ENCODE measurements around the gene MC1R.

Gene MC1R

DNA sequence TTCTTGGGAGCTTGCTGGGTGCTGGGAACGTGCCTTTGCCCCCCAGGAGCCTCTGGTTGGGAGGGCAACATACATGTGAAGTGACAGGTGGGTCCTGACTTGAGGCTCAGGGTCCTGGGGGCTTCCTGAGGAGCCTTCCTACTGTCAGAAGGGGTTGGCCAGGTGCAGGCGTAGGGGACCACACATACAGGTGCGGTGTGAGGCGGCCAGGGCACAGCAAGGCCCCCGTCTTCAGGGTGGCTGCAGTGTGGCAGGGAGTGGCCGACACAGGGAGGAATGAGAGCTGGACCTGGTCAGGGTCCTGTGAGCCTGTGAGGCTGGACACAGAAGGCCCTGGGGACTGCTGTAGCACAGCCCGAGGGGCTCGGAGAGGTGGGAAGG lies 34.6 kb upstream of the MC1R start:
- Histone ChIP-seq H3K4me1 (ENCODE audit: control insufficient read depth, insufficient read depth, low read length) (no peaks in the 10 kb centered on the region), H3K4me3 (ENCODE audit: low read depth, low read length) (no peak overlapping the region), H3K36me3 (ENCODE audit: control insufficient read depth, insufficient read depth, low read length) (peaks cover 43% of the 10 kb centered on the region), H3K9me3 (ENCODE audit: control insufficient read depth, insufficient read depth, low read length) (no peaks in the 10 kb centered on the region), H3K27me3 (ENCODE audit: control insufficient read depth, insufficient read depth, low read length) (no peaks in the 10 kb centered on the region), H3K9ac (ENCODE audit: low read depth, low read length) (no peak overlapping the region)

DNA sequence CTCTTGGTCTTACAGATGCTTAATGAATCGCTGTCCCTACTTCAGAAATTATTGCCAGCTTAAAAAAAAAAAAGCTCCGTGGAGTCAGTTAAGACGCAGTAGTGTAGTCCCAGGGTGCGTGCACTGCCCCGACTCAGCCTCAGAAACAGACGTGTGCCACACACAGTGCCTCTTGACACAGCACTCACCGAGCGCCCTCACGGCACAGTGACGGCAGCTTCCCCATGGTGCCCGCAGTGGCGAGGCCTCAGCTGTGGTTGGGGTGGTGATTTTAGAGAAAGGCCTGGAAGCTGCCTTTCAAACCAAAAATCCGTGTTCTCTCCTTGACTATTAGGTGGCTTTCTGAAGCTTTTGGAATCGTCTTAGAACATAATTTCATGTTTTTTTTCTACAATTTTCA lies 31.4 kb upstream of the MC1R start:
- Histone ChIP-seq H3K9me3 (ENCODE audit: control insufficient read depth, insufficient read depth, low read length) (no peaks in the 10 kb centered on the region), H3K36me3 (ENCODE audit: control insufficient read depth, insufficient read depth, low read length) (peaks cover 46% of the 10 kb centered on the region), H3K4me1 (ENCODE audit: control insufficient read depth, insufficient read depth, low read length) (no peaks in the 10 kb centered on the region), H3K9ac (ENCODE audit: low read depth, low read length) (no peak overlapping the region), H3K4me3 (ENCODE audit: low read depth, low read length) (no peak overlapping the region), H3K27me3 (ENCODE audit: control insufficient read depth, insufficient read depth, low read length) (no peaks in the 10 kb centered on the region)

DNA sequence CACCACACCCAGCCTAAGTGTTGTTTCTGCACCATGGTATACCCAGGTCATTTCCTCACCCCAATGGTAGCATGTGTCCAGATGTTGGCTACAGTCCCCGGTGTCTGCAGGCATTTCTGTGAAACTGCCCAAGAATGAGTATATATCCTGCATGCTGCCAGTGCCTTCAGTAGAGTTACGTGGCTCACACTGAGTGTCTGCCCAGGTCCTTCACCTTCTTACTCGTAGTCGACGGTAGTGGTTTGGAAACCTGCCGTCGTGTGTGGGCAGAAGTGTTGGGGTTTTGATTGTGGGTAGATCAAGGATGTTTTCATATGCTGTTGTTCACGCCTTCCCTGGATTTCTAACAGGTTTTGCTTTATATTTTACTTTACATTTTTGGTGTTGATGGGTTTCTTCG lies 28.5 kb upstream of the MC1R start:
- peaks cover 41% of the 10 kb centered on the region for H3K36me3 ChIP-seq (ENCODE audit: control insufficient read depth, insufficient read depth, low read length)
- H3K4me3 ChIP-seq (ENCODE audit: low read depth, low read length) = no peak overlapping the region
- no peaks in the 10 kb centered on the region for H3K9me3 ChIP-seq (ENCODE audit: control insufficient read depth, insufficient read depth, low read length)
- H3K27me3 ChIP-seq (ENCODE audit: control insufficient read depth, insufficient read depth, low read length) = no peaks in the 10 kb centered on the region
- no peaks in the 10 kb centered on the region for H3K4me1 ChIP-seq (ENCODE audit: control insufficient read depth, insufficient read depth, low read length)
- H3K9ac ChIP-seq (ENCODE audit: low read depth, low read length) = no peak overlapping the region

DNA sequence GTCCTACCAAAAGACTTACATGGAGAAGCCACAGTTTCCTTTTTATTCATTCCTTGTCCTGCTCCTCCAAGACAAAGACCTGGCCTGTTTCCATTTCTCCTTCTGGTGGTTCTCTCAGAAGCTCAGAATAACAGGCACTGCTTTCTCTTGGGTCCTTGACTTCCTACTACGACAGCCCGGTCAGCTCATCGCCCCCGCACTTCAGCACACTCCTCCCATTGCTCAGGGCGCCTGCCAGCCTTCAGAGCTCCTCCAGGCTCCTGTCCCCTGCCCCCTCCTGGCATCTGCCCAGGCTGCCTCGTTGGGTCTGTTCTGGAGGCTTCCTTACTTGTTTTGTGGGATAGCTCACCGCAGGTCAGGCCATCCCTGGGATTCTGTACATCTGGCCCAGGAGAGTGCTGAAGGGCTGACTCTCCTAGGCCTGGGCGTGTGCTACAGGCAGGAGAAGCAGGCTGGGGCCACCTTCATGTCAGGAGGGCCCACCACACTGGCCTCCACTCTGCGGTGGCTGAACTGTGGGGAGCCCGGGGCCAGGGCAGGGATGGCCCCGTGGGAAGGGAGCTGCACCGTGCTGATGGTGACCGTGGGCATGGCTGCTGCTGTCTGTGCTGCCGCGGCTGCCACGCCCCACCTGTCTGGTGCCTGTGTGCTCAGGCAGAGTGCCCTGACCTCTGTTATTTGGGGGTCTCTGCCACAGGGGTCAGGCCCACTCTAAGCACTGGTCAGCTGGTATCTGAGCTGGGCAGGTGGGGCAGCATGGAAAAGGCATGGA lies 27.6 kb upstream of the MC1R start:
- Histone ChIP-seq H3K9ac (ENCODE audit: low read depth, low read length) (no peak overlapping the region), H3K36me3 (ENCODE audit: control insufficient read depth, insufficient read depth, low read length) (peaks cover 43% of the 10 kb centered on the region)

DNA sequence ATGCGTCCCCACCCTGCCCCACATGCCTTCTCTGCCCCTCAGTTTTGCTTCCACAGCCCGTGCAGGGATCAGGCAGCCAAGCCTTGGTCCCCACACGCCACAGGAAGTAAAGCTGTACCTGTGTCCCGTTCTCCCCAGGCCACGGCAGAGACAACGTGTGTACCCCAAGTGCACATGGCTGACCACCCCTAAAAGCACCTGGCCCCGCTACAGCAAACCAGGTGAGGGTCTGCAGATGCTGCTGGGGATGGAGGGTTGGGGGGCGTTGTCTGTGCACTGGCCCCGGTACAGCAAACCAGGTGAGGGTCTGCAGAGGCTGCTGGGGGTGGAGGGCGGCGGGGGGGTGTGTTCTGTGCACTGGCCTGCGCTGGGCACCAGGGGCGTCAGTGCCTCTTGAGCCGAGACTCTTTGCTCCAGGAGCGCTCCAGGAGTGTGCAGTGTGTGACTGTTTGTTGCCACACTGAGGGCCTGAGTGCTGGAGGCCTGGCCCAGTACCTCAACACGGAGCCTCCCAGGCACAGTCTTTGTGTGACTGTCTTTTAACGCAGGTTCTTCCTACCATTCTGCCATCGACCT lies 26.5 kb upstream of the MC1R start:
- Histone ChIP-seq H3K36me3 (ENCODE audit: control insufficient read depth, insufficient read depth, low read length) (peaks cover 47% of the 10 kb centered on the region), H3K4me1 (ENCODE audit: control insufficient read depth, insufficient read depth, low read length) (no peaks in the 10 kb centered on the region), H3K9ac (ENCODE audit: low read depth, low read length) (no peak overlapping the region), H3K27me3 (ENCODE audit: control insufficient read depth, insufficient read depth, low read length) (no peaks in the 10 kb centered on the region), H3K4me3 (ENCODE audit: low read depth, low read length) (no peak overlapping the region), H3K9me3 (ENCODE audit: control insufficient read depth, insufficient read depth, low read length) (no peaks in the 10 kb centered on the region)

More for the DNA sequence above, 27.6 kb upstream of the MC1R start:
- no peaks in the 10 kb centered on the region for H3K4me1 ChIP-seq (ENCODE audit: control insufficient read depth, insufficient read depth, low read length)
- no peak overlapping the region for H3K4me3 ChIP-seq (ENCODE audit: low read depth, low read length)
- no peaks in the 10 kb centered on the region for H3K9me3 ChIP-seq (ENCODE audit: control insufficient read depth, insufficient read depth, low read length)
- no peaks in the 10 kb centered on the region for H3K27me3 ChIP-seq (ENCODE audit: control insufficient read depth, insufficient read depth, low read length)

DNA sequence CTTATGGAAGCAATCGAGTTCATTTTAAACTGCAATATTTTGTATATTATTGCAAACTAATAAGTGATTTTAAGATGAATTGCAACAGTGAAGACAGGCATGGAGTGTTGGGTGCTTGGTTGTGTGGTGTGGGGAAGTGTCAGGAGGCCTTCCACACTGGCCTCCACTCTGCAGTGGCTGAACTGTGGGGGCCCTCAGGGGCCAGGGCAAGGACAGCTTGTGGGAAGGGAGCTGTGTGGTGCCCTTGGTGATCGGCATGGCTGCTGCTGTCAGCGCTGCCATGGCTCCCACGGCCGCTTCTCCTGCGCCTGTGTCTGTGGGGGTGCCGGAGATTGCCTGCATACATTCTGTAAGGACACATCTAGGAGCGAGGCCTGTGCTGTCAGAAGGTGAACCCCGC lies 26.0 kb upstream of the MC1R start:
- no peaks in the 10 kb centered on the region for H3K9me3 ChIP-seq (ENCODE audit: control insufficient read depth, insufficient read depth, low read length)
- no peak overlapping the region for H3K4me3 ChIP-seq (ENCODE audit: low read depth, low read length)
- no peaks in the 10 kb centered on the region for H3K27me3 ChIP-seq (ENCODE audit: control insufficient read depth, insufficient read depth, low read length)
- H3K36me3 ChIP-seq (ENCODE audit: control insufficient read depth, insufficient read depth, low read length) = peaks cover 44% of the 10 kb centered on the region
- no peaks in the 10 kb centered on the region for H3K4me1 ChIP-seq (ENCODE audit: control insufficient read depth, insufficient read depth, low read length)
- no peak overlapping the region for H3K9ac ChIP-seq (ENCODE audit: low read depth, low read length)

DNA sequence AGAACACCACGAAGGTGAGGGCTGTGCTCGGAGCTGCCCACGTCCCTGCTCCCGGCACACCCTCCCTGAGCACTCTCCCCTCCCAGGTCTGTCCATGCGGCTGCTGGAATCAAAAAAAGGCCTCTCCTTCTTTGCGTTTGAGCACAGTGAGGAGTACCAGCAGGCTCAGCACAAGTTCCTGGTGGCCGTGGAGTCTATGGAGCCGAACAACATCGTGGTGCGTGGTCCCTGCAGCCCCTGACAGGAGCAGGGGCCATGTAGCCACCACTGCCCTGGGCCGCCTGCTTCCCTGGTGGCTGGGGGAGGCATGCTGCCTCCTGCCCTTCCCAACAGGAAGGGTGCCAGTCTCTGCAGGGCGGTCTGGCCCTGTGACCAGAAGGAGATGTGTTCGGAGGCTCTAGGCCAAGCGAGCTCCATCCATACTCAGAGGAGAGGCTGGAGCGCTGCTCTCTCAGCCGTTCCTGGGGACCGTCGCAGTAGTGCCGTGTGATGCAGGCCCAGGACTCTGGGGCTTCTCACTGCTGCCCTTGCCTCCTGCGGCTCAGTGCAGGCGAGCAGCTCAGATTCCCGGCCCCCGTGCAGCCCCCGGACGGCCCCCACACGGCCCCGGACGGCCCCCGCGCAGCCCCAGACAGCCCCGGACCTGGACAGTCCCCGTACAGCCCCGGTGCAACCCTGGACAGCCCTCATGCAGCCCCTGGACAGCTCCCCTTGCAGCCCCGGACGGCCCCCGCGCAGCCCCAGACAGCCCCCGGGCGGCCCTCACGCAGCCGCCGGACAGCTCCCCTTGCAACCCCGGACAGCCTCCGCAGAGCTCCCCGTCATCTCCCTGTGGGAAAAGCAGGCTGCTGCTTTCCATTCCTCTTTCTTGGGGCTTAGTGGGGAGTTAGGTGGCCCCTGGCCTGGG lies 24.8 kb upstream of the MC1R start:
- Histone ChIP-seq H3K36me3 (ENCODE audit: control insufficient read depth, insufficient read depth, low read length) (peaks cover 46% of the 10 kb centered on the region), H3K4me1 (ENCODE audit: control insufficient read depth, insufficient read depth, low read length) (no peaks in the 10 kb centered on the region), H3K27me3 (ENCODE audit: control insufficient read depth, insufficient read depth, low read length) (no peaks in the 10 kb centered on the region), H3K9me3 (ENCODE audit: control insufficient read depth, insufficient read depth, low read length) (no peaks in the 10 kb centered on the region), H3K4me3 (ENCODE audit: low read depth, low read length) (no peak overlapping the region), H3K9ac (ENCODE audit: low read depth, low read length) (no peak overlapping the region)

DNA sequence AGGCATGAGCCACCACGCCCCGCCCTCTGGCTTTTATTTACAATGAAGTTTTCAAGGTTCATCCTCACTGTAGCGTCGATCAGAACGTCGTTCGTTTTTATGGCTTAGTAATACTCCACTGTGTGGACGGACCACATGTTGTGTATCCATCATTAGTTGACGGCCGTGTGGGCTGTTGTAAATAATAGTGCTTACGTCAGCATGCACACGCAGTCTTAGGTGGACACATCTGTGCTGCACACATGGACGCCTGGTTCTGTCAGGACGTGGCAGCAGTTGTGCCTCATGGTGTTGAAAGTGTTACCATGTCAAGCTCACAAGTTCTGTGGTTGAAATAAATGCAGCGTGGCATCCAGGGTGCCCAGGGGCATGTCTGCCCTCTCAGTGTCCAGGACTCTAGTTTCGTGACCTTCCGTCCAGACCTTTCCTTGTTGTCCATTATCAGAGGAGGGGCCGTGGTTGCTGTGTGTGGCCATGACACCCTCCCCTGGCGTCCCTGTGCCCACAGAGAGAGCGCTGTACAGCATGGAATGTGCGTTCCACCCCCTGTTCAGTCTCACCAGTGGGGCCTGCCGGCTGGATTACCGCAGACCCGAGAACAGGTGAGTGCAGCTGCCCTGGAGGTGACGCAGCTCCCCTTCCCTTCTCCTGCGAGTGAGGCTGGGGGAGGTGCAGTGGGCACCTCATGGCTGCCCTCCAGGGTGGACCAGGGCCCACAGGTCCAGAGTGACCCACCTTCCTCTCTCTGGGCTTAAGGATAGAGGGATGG lies 23.0 kb upstream of the MC1R start:
- no peaks in the 10 kb centered on the region for H3K9me3 ChIP-seq (ENCODE audit: control insufficient read depth, insufficient read depth, low read length)
- no peak overlapping the region for H3K4me3 ChIP-seq (ENCODE audit: low read depth, low read length)
- no peaks in the 10 kb centered on the region for H3K4me1 ChIP-seq (ENCODE audit: control insufficient read depth, insufficient read depth, low read length)
- no peak overlapping the region for H3K9ac ChIP-seq (ENCODE audit: low read depth, low read length)
- peaks cover 58% of the 10 kb centered on the region for H3K36me3 ChIP-seq (ENCODE audit: control insufficient read depth, insufficient read depth, low read length)
- H3K27me3 ChIP-seq (ENCODE audit: control insufficient read depth, insufficient read depth, low read length) = no peaks in the 10 kb centered on the region

DNA sequence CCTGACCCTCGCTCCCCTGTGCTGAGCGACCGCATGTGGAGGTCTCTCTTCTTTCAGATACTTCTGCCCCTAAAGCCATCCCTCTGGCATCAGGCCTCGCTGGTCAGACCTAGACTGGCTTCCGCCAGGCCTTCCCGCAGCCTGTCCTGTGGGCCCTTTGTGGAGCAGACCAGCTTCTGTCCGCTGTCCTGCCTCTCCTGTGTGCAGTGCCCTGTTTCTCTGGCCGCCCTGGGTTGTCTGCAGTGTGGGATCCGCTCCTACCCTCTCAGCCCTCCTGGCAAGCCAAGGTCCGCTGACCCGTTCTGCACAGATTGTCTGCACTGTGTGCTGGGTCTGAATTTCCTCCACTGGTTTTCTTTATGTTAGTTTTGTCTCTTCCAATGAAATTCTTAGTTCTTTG lies 21.5 kb upstream of the MC1R start:
- no peaks in the 10 kb centered on the region for H3K27me3 ChIP-seq (ENCODE audit: control insufficient read depth, insufficient read depth, low read length)
- peaks cover 53% of the 10 kb centered on the region for H3K36me3 ChIP-seq (ENCODE audit: control insufficient read depth, insufficient read depth, low read length)

DNA sequence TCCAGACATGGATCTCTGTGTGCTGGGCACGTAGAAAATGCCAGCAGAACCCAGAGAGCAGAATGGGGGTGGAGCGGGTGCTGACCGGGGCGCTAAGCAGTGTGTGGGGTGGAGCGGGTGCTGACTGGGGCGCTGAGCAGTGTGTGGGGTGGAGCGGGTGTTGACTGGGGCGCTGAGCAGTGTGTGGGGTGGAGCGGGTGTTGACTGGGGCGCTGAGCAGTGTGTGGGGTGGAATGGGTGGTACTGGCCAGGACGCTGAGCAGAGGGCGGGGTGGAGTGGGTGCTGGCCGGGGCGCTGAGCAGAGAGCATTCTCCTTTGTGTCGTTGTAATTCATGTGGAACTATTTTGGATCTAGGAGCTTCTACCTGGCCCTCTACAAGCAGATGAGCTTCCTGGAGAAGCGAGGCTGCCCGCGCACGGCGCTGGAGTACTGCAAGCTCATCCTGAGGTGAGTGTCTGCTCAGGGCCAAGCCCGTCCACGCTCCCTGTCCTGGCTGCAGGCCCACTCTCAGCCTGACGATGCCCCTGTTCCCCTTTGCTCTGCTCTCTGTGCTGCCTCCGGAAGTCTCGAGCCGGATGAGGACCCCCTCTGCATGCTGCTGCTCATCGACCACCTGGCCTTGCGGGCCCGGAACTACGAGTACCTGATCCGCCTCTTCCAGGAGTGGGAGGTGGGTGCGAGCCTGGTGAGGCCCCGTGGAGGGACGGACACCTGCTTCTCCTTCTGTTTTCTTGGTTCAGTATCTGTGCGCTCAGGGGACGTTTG lies 20.3 kb upstream of the MC1R start:
- H3K9ac ChIP-seq (ENCODE audit: low read depth, low read length) = no peak overlapping the region
- peaks cover 50% of the 10 kb centered on the region for H3K36me3 ChIP-seq (ENCODE audit: control insufficient read depth, insufficient read depth, low read length)
- H3K9me3 ChIP-seq (ENCODE audit: control insufficient read depth, insufficient read depth, low read length) = no peaks in the 10 kb centered on the region
- H3K27me3 ChIP-seq (ENCODE audit: control insufficient read depth, insufficient read depth, low read length) = no peaks in the 10 kb centered on the region
- no peak overlapping the region for H3K4me3 ChIP-seq (ENCODE audit: low read depth, low read length)
- H3K4me1 ChIP-seq (ENCODE audit: control insufficient read depth, insufficient read depth, low read length) = no peaks in the 10 kb centered on the region

More for the DNA sequence above, 21.5 kb upstream of the MC1R start:
- H3K4me3 ChIP-seq (ENCODE audit: low read depth, low read length) = no peak overlapping the region
- H3K9me3 ChIP-seq (ENCODE audit: control insufficient read depth, insufficient read depth, low read length) = no peaks in the 10 kb centered on the region
- H3K9ac ChIP-seq (ENCODE audit: low read depth, low read length) = no peak overlapping the region
- no peaks in the 10 kb centered on the region for H3K4me1 ChIP-seq (ENCODE audit: control insufficient read depth, insufficient read depth, low read length)
